HG03103 (cell line): ENCODE results near the gene INSR.

Experiments used
- ATAC-seq: cut with Tn5 transposase; IDR thresholded peaks from one replicate; pipeline ENCODE4 v1.9.1; 2021; ENCODE audit warnings: low read depth; ENCODE audit not compliant: unreplicated experiment

Gene INSR

DNA sequence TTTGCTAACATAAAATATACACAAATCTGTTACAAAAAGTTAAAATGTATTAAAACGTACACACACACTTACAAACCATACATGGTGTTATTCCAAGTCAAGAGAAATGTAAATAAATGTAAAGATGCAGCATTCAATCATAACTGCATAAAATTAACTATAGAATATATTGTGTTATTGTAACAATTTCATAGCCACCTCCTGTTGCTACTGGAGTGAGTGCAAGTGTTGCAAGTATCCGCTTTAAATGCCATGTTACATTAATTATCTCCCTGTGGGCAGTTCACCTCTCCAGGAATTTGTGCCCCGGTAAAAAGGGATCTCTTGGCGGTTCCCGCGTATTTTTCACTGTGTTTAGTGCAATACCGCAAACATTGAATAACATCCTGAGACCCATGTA, 3.5 kb upstream of the INSR start:
- ATAC-seq: no peak

- ATAC-seq: no peak
Observed at GRCh38 chr19:7295912-7296536, 1.8 kb upstream of the INSR start.

- no peak for ATAC-seq
Observed at GRCh38 chr19:7294558-7295212, 471 bp upstream of the INSR start.

DNA sequence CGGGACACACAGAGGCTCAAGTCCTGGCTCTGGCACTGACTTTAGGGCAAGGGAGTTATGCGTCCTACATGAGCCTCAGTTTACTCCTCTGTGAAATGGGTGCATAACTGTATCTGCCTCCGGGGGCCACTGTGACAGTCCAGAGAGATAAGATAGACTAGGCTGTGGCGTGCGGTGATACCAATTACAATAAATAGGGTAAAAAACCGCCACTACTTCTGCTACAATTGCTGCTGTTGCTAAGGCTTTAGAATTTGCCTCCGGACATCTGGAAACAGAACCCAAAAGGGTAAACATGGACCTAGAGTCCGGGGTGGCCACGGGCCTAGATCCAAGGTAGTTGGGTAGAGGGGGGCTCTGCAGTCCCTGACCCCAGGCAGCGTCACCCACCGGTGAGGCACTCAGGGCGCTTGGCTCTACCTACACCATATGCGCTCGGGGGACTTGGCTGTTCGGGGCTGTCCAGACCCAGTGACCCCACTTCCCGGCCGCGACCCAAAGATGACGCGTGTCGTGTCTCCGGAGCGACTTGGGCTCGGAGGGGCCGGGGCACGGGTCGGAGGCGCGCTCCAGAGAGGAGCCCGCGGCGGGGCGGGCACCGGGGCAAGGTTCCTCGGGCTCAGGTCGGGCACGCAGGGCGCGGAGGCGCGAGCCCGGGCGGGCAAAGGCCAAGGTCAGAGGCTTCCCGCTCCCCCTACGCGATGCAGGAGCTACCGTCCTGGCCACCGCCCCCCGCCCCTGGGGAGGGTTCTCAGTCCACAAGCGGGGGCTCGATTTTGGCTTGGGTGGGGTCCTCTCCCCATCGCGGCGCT, 1.1 kb downstream of the INSR start:
- no peak for ATAC-seq

DNA sequence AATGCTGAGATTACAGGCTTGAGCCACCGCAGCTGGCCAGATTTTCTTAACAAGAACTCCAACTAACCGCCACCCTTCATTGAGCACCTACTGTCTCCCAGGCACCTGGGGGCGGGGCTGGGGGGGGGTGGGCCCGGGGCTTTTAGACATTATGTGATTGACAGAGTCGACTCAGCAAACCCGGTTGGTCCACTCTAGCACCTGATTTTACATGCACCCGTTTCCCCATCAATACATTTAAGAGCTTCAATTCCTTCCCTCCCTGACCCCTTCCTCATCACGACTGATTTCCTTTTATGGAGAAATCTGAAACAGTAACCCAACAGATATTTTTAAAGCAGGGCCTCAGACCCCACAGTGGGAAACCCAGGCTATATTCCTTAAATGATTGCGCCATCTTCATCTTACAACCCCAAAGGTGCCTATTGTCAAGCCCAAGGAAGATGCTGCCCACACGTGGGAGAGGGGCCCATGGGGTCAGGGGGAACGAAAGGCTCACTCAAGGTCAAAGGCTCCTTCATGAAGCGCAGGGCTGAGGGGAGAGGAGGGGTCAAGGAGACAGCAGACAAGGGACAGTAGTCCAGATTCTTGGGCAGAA, 1.8 kb downstream of the INSR start:
- no peak for ATAC-seq

GRCh38 chr19:7288977-7289376, 5.2 kb downstream of the INSR start:
- ATAC-seq: no peak

DNA sequence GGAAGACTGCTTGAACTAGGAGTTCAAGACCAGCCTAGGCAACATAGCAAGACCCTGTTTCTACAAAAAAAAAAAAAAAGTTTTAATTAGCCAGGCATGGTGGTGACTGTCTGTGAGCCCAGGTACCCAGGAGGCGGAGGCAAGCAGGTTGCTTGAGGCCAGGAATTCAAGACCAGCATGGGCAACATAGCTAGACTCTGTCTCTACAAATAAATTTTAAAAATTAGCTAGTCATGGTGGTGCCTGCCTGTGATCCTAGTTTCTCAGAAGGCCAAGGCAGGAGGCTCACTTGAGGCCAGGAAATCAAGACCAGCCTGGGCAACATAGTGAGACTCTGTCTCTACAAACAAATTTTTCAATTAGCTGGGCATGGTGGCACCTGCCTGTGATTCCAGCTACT, 6.1 kb downstream of the INSR start:
- ATAC-seq: no peak

- no peak for ATAC-seq
Observed at GRCh38 chr19:7287722-7288121, 6.5 kb downstream of the INSR start.

DNA sequence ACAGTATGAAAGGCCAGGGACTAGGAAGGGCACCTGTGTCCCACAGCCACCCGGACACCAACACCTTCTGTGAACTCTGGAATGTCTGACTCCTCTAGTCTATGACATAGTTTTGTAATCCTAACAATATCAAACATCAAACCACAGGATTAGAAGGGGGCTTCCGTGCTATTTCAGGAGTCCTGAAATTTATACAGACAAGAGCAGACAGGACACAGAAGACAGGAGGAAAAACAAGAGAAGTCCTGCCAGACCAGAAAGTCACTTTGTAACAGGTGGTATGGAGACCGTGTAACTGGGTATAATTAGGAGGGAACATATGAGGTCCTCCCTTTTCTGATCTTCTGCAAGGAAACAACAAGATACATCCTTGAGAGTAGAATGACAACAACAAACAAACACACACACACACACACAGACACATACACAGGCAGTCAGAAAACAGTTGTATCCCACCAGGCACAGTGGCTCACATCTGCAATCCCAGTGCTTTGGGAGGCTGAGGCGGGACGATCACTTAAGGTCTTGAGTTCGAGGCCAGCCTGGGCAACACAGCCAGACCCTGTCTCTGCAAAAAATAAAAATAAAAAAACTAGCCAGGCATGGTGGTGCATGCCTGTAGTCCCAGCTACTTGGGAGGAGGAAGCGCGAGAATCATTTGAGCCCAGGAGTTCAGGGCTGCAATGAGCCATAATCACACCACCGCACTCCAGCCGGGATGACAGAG, 13.1 kb downstream of the INSR start:
- no peak for ATAC-seq

DNA sequence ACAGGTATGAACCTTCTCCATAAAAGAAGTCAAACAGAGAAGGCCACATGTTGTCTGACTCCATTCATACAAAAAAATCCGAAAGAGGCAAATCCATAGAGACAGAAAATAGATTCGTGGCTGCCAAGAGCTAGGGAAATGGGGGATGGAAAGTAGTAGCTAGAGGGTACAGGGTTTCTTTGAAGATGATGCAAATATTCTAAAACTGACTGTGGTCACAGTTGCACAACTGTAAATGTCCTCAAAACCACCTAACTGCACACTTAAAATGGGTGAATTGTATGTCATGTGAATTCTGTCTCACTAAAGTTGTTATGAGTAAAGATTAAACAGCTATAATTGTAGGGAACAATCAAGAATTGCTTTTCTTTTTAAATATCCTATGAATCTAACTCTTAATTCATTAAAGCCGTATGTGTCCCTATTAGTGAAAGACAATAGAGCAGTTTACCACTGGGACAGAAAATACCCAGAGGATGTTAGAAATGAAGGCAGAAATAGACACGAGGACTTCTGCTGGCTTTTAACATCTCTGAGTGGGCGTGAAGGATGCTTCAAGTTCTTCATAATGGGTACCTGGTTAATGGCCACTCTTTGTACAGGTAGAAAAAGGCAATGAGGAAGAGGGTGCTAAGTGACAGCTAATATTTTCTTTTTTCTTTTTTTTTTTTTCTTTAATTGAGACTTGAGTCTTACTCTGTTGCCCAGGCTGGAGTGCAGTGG, 21.2 kb downstream of the INSR start:
- no peak for ATAC-seq

DNA sequence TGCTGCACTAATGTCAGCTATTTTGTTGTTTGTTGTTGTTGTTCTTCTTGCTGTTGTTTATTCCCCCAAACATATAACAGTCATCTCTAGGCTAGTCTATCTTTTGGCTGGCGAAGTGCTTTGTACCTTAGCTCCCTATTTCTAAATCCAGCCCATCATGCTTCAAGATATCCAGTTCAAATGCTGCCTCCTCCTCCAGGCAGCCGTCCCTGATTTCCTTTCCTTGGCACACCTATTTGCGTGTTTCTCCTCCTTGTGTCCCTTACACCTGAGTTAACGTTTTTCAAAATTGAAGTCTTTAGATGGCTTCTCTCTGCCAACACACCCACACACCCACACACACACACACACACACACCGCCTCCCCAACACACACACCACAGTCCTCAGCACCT, 25.5 kb downstream of the INSR start:
- no peak for ATAC-seq

- no peak for ATAC-seq
Observed at GRCh38 chr19:7267792-7268704, 26.2 kb downstream of the INSR start.

DNA sequence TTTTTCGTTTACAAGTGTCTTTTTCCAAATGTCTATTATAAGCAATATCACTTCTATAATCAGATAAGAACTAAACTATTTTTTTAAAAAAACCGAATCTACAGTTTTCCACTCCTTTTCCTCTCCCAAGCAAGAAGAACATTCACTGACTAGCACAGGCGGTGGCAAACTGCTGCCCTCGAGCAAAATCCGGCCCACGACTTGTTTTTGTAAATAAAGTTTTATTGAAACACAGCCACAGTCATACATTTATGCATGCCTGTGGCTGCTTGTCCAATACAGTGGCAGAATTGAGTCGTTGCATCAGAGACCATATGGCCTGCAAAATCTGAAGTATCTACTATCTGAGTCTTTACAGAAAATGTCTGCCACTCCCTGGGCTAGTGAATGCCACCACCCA, 27.4 kb downstream of the INSR start:
- ATAC-seq: no peak

- ATAC-seq: no peak
Observed at GRCh38 chr19:7265963-7266362, 28.3 kb downstream of the INSR start.

GRCh38 chr19:7264858-7265257, 29.4 kb downstream of the INSR start:
- ATAC-seq: no peak

GRCh38 chr19:7263521-7263920, 30.7 kb downstream of the INSR start:
- no peak for ATAC-seq

DNA sequence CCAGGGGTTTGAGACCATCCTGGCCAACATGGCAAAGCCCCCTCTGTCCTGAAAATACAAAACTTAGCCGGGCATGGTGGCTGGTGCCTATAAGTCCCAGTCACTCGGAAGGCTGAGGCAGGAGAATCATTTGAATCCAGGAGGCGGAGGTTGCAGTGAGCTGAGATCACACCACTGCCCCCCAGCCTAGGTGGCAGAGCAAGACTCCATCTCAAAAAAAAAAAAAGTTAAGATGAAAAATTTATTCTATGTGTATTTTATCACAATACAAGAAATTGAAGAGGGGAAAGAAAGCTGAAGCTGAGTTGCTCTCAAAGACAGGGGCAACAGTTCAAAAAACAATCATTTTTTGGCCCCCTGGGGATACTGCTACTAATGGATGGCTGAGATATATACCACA, 31.1 kb downstream of the INSR start:
- ATAC-seq: no peak

GRCh38 chr19:7262470-7262869, 31.7 kb downstream of the INSR start:
- ATAC-seq: no peak

- no peak for ATAC-seq
Observed at GRCh38 chr19:7260161-7260560, 34.1 kb downstream of the INSR start.
